Prostate gland (tissue), 2 donors: ENCODE measurements around the gene KRTAP9-7.

Experiments used
- POLR2A ChIP-seq: fragments of 450-650 bp; IDR thresholded peaks from one replicate; pipeline ENCODE4 v1.6.1; 2016; ENCODE audit warnings: antibody characterized with exemption, mild to moderate bottlenecking
- POLR2AphosphoS5 ChIP-seq: sonication (generic); formaldehyde crosslinking; IDR thresholded peaks from one replicate; pipeline ENCODE4 v1.6.1; 2017; ENCODE audit warnings: antibody characterized with exemption
- TF ChIP-seq, protein P1 (sequence below), 4 experiments: fragments of 200-600 bp in 2 of 4; fragments of 450-650 bp in 2 of 4; sonication (generic) in 2 of 4; IDR thresholded peaks; 1 replicate in 3 of 4; 2 replicates in 1 of 4; pipeline ENCODE4 v1.5.1; 2016 to 2019; ENCODE audit warnings: antibody characterized with exemption in 4 of 4, mild to moderate bottlenecking in 2 of 4, moderate library complexity in 2 of 4

GRCh38 chr17:41265078-41265477 is 10.4 kb upstream of the KRTAP9-7 start, which contains the start of gene KRTAP9-6:
- TF ChIP-seq POLR2A (no peak), POLR2AphosphoS5 (no peak)
- TF ChIP-seq, protein P1, sequence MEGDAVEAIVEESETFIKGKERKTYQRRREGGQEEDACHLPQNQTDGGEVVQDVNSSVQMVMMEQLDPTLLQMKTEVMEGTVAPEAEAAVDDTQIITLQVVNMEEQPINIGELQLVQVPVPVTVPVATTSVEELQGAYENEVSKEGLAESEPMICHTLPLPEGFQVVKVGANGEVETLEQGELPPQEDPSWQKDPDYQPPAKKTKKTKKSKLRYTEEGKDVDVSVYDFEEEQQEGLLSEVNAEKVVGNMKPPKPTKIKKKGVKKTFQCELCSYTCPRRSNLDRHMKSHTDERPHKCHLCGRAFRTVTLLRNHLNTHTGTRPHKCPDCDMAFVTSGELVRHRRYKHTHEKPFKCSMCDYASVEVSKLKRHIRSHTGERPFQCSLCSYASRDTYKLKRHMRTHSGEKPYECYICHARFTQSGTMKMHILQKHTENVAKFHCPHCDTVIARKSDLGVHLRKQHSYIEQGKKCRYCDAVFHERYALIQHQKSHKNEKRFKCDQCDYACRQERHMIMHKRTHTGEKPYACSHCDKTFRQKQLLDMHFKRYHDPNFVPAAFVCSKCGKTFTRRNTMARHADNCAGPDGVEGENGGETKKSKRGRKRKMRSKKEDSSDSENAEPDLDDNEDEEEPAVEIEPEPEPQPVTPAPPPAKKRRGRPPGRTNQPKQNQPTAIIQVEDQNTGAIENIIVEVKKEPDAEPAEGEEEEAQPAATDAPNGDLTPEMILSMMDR (IDR thresholded peaks at IDR 0.05): no peak
